Prostate gland (tissue), 2 donors: ENCODE measurements around the gene STEAP3. TPM values are rescaled to one million over a fixed set of nuclear protein-coding genes. Genes with fewer than 3 reads are reported as not detected.

Experiments
- DNase-seq: peaks from one replicate; pipeline ENCODE4 v3.0.0-alpha.2; 2019; ENCODE audit warnings: low spot score
- H3K27ac ChIP-seq, 2 donors: fragments of 200-600 bp; sonication (generic); 2 replicates each; pipeline ENCODE4 v1.5.1; 2017 to 2019
- H3K27me3 ChIP-seq: fragments of 200-600 bp; sonication (generic); replicated peaks from 2 replicates; pipeline ENCODE4 v1.5.1; 2019; ENCODE audit not compliant: insufficient read depth
- H3K36me3 ChIP-seq, 2 donors: fragments of 200-600 bp; sonication (generic); 1 replicate in 1 of 2; 2 replicates in 1 of 2; pipeline versions ENCODE4 v1.5.1 to v1.8.1; 2017 to 2019
- H3K4me1 ChIP-seq: fragments of 200-600 bp; sonication (generic); replicated peaks from 2 replicates; pipeline ENCODE4 v1.5.1; 2019
- H3K4me3 ChIP-seq, 2 donors: fragments of 200-600 bp; sonication (generic); 2 replicates each; pipeline ENCODE4 v1.5.1; 2017 to 2019
- H3K9me3 ChIP-seq: fragments of 200-600 bp; sonication (generic); 2 replicates; pipeline ENCODE4 v1.5.1; 2017
- POLR2A ChIP-seq: fragments of 450-650 bp; IDR thresholded peaks from one replicate; pipeline ENCODE4 v1.6.1; 2016; ENCODE audit warnings: antibody characterized with exemption, mild to moderate bottlenecking
- POLR2AphosphoS5 ChIP-seq: sonication (generic); formaldehyde crosslinking; IDR thresholded peaks from one replicate; pipeline ENCODE4 v1.6.1; 2017; ENCODE audit warnings: antibody characterized with exemption
- WGBS: methylation state at CpG from one replicate; pipeline ENCODE4 v1.1.5; 2018; 5-methylcytosine and 5-hydroxymethylcytosine counted together
- intact Hi-C: fragments of 100-400 bp; cut with DNase I; formaldehyde crosslinking; loops from one replicate; pipeline ENCODE4 v1.14.2; 2022
- total RNA-seq, 2 donors: library from RNA; depleted of rRNA; stranded (reverse); fragments of >200 nt; gene quantifications; one replicate each; pipeline ENCODE4 v1.1.0, GENCODE V29; 2016
- TF ChIP-seq, protein P1 (sequence below), 4 experiments: fragments of 200-600 bp in 2 of 4; fragments of 450-650 bp in 2 of 4; sonication (generic) in 2 of 4; IDR thresholded peaks; 1 replicate in 3 of 4; 2 replicates in 1 of 4; pipeline ENCODE4 v1.5.1; 2016 to 2019; ENCODE audit warnings: antibody characterized with exemption in 4 of 4, mild to moderate bottlenecking in 2 of 4, moderate library complexity in 2 of 4

The STEAP3 gene
- total RNA-seq, 2 donors from 2014 or later = 15.3 to 25.1 TPM

DNA sequence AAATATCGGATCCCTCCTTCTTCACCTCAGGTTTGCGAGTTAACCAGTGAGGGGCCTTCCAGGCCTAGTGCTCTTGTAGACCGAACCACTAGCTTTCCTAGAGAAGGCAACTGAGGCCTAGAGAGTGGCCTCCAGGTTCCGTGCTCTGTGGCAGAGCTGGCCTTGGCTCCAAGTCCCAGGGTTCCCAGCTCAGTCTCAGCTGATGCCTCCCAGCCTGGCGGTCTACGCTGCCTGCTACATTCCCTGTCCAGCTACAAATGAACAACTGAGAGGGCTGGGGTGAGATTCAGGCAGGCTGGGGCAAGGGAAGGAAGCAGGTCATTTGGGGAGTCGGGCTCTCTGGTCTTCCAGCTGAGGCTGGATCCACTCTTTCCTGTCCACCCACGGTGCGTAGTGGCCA is 2.3 kb downstream of the STEAP3 start:
- 72% methylated on average over 9 of the region's 9 CpGs for WGBS
- H3K4me3 ChIP-seq = no peak overlapping the region
- intact Hi-C loops = no loop called here

DNA sequence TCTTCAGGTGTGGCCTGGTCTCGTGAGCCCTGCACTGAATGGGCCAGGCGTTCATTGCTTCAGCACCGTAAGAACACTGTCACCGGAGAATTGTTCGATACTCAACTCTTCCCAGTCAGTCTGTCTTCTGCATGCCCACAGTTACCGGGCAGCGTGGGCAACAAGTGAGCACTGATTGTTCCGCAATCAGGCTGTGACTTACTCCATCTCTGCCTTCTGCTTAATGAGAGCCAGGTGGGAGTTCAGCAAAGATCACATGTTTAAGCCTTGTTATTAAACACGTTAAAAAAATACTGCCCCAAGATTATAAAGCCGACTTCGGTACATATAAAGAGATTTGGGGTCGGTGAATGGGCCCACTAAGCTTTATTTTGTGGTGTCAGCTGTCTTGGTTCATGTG is 3.7 kb downstream of the STEAP3 start:
- Histone ChIP-seq H3K4me3 (no peak overlapping the region), H3K27me3 (no peaks in the 10 kb centered on the region), H3K36me3 (no peaks in the 10 kb centered on the region), H3K4me1 (peaks cover 5% of the 10 kb centered on the region), H3K9me3 (no peaks in the 10 kb centered on the region), H3K27ac (no peak overlapping the region)
- intact Hi-C loops = no loop called here
- TF ChIP-seq POLR2A = no peak
- TF ChIP-seq, protein P1, sequence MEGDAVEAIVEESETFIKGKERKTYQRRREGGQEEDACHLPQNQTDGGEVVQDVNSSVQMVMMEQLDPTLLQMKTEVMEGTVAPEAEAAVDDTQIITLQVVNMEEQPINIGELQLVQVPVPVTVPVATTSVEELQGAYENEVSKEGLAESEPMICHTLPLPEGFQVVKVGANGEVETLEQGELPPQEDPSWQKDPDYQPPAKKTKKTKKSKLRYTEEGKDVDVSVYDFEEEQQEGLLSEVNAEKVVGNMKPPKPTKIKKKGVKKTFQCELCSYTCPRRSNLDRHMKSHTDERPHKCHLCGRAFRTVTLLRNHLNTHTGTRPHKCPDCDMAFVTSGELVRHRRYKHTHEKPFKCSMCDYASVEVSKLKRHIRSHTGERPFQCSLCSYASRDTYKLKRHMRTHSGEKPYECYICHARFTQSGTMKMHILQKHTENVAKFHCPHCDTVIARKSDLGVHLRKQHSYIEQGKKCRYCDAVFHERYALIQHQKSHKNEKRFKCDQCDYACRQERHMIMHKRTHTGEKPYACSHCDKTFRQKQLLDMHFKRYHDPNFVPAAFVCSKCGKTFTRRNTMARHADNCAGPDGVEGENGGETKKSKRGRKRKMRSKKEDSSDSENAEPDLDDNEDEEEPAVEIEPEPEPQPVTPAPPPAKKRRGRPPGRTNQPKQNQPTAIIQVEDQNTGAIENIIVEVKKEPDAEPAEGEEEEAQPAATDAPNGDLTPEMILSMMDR (IDR thresholded peaks at IDR 0.05) = no peak
- TF ChIP-seq POLR2AphosphoS5 = no peak
- WGBS = 98% methylated on average over 12 of the region's 12 CpGs
- DNase-seq = no peak

More for the DNA sequence above, 2.3 kb downstream of the STEAP3 start:
- Histone ChIP-seq H3K4me1 (peaks cover 5% of the 10 kb centered on the region), H3K27me3 (no peaks in the 10 kb centered on the region), H3K27ac (no peak overlapping the region), H3K9me3 (no peaks in the 10 kb centered on the region), H3K36me3 (no peaks in the 10 kb centered on the region)
- TF ChIP-seq POLR2A = no peak
- TF ChIP-seq POLR2AphosphoS5 = no peak
- TF ChIP-seq, protein P1 (IDR thresholded peaks at IDR 0.05) = no peak
- DNase-seq = no peak

DNA sequence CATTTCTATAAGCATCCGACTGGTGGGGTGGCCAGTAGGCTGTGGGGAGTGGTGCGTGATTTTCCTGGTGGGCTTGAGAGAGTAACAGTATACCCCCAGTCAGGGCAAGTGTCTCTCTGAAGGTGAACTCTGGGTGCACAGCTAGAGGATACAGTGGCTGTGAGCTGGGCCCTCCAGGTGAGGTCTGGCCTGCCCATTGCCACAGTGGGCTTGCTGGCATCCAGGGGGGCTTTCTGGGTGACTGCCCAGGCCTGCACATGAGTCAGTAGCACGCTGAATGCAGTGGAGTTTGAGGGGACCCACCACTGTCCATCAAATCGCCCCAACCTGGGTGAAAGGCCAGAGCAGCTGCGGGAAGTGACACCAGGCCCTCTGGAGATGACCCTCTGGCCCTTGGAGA is 4.5 kb downstream of the STEAP3 start:
- no peak overlapping the region for H3K27ac ChIP-seq
- intact Hi-C loops = no loop called here
- WGBS = 98% methylated on average over 5 of the region's 5 CpGs

DNA sequence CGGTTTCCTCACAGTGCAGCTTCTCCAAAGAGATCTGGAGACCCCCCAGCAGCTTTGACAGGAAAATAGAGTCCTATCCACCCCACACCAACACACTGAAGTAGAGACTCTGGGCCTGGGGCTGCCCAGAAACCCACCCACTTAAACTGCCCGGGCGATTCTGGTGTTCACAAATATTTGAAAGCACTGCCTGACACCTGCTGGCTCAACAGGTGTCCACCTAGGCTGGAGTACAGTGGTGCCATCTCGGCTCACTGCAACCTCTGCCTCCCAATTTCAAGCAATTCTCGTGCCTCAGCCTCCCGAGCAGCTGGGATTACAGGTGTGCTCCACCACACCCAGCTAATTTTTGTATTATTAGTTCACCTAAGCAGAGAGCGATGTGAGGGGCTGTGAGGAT is 5.3 kb downstream of the STEAP3 start:
- no peak for DNase-seq
- Histone ChIP-seq H3K4me3 (no peak overlapping the region), H3K27me3 (no peaks in the 10 kb centered on the region), H3K4me1 (peaks cover 5% of the 10 kb centered on the region), H3K27ac (no peak overlapping the region), H3K36me3 (no peaks in the 10 kb centered on the region), H3K9me3 (no peaks in the 10 kb centered on the region)
- TF ChIP-seq POLR2AphosphoS5 = no peak
- TF ChIP-seq, protein P1 (IDR thresholded peaks at IDR 0.05) = no peak
- TF ChIP-seq POLR2A = no peak
- 92% methylated on average over 7 of the region's 7 CpGs for WGBS
- intact Hi-C loops = no loop called here

More for the DNA sequence above, 4.5 kb downstream of the STEAP3 start:
- no peak for TF ChIP-seq POLR2A
- TF ChIP-seq, protein P1 (IDR thresholded peaks at IDR 0.05) = no peak
- no peak for TF ChIP-seq POLR2AphosphoS5
- no peak for DNase-seq
- Histone ChIP-seq H3K27me3 (no peaks in the 10 kb centered on the region), H3K9me3 (no peaks in the 10 kb centered on the region), H3K4me3 (no peak overlapping the region), H3K36me3 (no peaks in the 10 kb centered on the region), H3K4me1 (peaks cover 5% of the 10 kb centered on the region)

DNA sequence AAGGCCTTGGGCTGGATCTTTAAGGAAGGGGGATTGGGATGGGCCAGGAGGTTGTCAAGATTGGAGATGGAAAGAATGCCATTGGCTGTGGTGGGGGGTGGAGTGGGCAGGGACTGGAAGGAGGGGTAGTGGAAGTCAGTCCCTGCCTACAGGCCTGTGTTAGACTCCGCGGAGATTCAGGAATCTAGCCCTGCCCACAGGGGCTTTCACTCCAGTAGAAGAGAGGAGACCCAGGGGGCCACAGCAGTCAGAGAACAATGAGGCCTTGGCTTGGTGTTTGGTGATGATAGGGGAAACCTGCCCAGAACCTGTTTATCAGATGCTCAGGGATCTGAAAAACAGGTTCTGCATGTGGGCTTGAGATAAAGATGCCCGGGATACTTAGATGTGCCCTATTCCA is 6.1 kb downstream of the STEAP3 start:
- no peaks in the 10 kb centered on the region for H3K27me3 ChIP-seq
- no peaks in the 10 kb centered on the region for H3K4me1 ChIP-seq
- WGBS = 62% methylated on average over 3 of the region's 3 CpGs
- no peaks in the 10 kb centered on the region for H3K9me3 ChIP-seq
- TF ChIP-seq POLR2AphosphoS5 (no peak), POLR2A (no peak)
- TF ChIP-seq, protein P1 (IDR thresholded peaks at IDR 0.05) = no peak
- no peak for DNase-seq
- H3K4me3 ChIP-seq = no peak overlapping the region
- H3K27ac ChIP-seq = no peak overlapping the region
- no peaks in the 10 kb centered on the region for H3K36me3 ChIP-seq
- intact Hi-C loops = no loop called here
